Measurements from ENCODE around the gene BAG5.
A peak's percentile ranks its signal among the peaks of the same experiment; 100 is the strongest.

Gene BAG5

DNA sequence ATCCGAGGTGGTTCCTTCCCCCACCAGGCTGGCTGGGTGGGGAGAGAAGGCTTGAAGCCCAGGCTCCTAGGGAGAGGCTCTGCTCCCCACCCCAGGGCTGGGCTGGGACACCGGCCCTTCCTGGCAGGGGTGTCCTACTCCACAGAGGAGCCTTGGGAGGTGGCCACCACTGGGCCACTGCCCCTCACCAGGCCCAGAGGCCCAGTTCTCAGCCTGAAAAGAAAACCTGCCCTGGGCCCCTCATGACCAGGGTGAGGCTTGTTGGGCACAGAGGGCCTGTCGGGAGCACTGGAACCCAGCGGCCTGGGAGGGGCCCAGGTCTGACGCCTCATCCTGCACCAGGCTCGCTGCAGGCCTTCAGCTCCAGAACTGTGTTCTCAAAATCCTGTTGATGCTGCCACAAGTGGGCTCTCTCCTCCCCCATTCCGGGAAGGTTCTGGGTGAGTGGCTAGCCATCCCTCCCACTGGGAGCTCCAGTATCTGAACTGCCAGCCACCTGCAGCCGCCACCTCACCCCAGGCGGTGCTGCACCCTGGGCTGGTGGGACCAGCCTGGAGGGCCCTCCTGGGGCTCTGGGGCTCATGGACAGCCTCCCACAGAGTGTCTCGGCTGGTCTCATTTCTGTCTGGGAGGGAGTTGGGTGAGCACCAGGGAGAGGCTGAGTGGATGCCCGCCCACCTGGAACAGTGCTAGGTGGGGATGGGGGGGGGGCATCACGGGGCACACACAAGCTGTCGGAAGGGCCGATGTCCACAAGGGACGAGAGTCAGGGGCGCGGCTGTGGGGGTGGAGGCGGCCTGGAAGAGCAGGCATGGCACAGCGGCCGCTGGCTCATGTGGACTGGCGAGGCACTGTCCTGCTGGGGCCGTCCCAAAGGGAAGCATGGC is 11.8 kb downstream of the BAG5 start:
- TF ChIP-seq TAF1 (IDR thresholded peaks at IDR 0.05; ENCODE audit: borderline replicate concordance, low read depth, low read length), result no peak
- no peak for TF ChIP-seq POLR2A (IDR thresholded peaks at IDR 0.05; ENCODE audit: low read depth, low read length)
- no peak for TF ChIP-seq POLR2AphosphoS5 (IDR thresholded peaks at IDR 0.05; ENCODE audit: low read depth, low read length)
- FAIRE-seq, result no peak
- peak; percentile 25 for DNase-seq (ENCODE audit: insufficient read length)

DNA sequence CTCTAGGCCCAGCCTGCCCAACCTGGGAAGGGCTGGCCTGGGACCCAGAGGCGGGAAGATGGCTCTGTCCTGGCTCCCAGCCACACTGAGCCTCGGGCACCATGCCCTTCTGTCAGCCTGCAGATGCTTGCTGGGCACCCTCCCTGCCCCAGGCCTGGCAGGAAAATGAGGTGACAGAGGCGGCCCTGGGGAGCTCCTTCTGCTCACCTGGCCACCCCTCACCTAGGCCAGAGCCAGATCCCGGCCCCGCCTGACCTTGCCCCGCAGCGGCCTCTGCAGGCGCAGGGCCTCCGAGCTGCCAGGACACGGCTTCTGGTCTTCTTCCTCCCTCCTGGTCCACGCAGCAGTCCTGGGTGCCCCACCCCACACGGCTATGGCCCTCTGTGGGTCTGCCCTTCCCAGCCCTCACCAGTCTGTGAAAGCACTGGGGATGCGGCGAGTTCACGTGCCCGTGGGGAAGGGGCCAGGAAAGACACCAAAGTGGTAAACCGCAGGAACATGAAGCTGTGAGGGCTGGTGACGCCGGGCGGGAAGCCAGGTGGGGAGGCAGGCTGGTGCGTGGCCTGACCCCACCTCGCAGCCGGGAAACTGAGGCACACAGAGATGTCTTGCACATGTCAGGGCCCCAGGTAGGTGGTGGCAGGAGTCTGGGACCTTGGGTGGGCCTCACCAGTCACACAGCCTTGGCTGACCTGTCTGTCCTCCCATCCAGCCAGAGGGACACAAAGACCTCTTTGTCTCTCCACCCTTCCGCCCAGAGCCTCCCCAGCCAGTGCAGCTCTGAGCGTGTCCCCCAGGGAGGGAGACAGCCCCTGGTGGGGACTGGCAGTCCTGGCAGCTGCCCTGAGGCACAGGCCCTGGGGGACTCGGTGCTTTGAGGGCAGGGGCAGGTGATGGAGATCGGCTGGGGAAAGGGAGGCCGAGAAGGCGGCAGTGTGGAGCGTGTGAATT is 12.8 kb downstream of the BAG5 start:
- no peak for TF ChIP-seq POLR2A (IDR thresholded peaks at IDR 0.05; ENCODE audit: low read depth, low read length)
- no peak for TF ChIP-seq TAF1 (IDR thresholded peaks at IDR 0.05; ENCODE audit: borderline replicate concordance, low read depth, low read length)
- no peak for TF ChIP-seq POLR2AphosphoS5 (IDR thresholded peaks at IDR 0.05; ENCODE audit: low read depth, low read length)
- DNase-seq (ENCODE audit: insufficient read length) (peak; percentile 24), FAIRE-seq (no peak)

DNA sequence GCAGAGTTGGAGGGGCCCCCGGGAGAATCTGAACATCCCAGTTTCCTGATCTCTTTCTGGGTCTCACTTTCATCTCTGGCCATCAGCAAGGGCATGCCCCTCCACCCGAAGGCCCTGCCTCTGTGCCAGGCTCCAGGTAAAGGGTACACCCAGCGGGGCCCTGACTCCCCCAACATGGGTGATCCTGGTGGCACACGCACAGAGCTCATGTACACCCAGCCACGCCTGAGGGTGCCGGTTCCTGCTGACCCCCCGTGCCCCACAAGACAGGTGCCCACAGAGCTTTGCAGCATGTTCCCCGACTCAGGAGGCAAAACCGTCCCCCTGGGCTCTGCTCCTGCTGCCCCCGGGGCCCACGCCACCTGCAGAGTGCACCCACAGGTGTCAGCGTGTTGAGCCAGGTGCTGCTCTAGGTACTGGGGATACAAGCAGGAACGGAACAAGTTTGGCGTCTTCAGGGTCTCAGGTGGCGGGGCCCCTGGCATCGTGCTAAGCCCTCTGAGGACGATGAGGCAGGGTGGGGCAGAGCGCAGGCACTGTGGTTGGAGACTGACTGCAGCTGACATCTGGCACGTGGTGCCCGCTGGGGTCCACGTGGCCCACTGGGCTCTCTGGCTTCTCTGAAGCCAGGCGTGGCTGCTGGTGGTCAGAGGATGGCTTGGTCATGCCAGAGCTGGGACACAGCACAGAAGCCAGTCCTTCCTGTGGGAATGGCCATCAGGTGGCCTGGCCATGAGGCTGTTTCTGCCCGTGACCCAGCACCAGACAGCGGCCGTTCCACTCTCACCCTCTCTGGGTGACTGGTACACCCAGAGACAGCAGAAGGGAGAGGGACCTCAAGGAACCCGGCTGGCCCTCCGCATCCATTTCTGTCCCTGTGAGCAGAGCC is 13.8 kb downstream of the BAG5 start:
- no peak for FAIRE-seq
- no peak for TF ChIP-seq POLR2A (IDR thresholded peaks at IDR 0.05; ENCODE audit: low read depth, low read length)
- no peak for TF ChIP-seq TAF1 (IDR thresholded peaks at IDR 0.05; ENCODE audit: borderline replicate concordance, low read depth, low read length)
- TF ChIP-seq POLR2AphosphoS5 (IDR thresholded peaks at IDR 0.05; ENCODE audit: low read depth, low read length), result no peak
- no peak for DNase-seq (ENCODE audit: insufficient read length)

DNA sequence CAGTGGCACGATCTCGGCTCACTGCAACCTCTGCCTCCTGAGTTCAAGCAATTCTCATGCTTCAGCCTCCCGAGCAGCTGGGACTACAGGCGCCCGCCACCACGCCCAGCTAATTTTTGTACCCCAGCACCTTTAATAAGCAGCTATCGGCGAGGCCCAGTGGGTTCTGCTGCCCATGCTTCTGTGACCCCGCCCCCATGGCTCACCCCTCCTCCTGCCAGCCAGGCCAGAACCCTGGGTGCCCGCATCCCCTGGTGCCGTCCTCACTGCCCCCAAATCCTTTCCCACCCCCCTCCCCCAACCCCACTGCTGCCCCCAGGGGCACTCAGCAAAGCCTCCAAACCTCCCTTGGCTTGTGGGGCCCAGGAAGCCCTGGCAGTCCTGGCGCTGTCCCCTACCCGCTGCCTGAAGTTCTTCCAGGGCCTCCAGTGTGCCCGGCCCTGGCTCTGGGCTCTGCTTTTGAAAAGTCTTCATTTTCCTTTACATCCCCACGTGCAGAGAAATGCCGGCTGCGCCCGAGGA is 14.5 kb downstream of the BAG5 start:
- TF ChIP-seq POLR2AphosphoS5 (IDR thresholded peaks at IDR 0.05; ENCODE audit: low read depth, low read length) (no peak), POLR2A (IDR thresholded peaks at IDR 0.05; ENCODE audit: low read depth, low read length) (no peak), TAF1 (IDR thresholded peaks at IDR 0.05; ENCODE audit: borderline replicate concordance, low read depth, low read length) (no peak)
- DNase-seq (ENCODE audit: insufficient read length) (no peak), FAIRE-seq (no peak)

DNA sequence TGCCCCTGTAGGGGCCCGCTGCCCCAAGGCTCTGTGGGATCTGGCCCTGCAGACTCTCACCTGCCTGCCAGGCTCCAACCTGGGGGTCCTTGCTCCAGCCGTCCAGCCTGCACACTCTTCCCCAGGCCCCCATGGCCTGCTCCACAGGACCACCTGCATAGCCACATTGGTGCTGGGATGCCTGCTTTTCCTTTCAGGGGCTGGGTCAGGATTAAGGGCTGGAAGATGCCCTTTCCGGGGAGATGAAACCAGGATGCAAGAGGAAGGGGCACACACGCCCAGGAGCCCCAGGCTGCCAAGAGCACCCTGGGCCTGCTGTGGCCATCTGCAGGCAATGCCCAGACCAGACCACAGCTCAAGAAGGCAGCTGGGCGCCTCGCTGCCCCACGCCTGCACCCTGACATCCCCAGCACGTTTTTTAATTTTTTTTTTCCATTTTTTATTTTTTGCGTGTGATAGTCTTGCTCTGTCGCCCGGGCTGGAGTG is 15.0 kb downstream of the BAG5 start:
- DNase-seq (ENCODE audit: insufficient read length), result no peak
- FAIRE-seq, result no peak
- no peak for TF ChIP-seq POLR2AphosphoS5 (IDR thresholded peaks at IDR 0.05; ENCODE audit: low read depth, low read length)
- no peak for TF ChIP-seq POLR2A (IDR thresholded peaks at IDR 0.05; ENCODE audit: low read depth, low read length)
- TF ChIP-seq TAF1 (IDR thresholded peaks at IDR 0.05; ENCODE audit: borderline replicate concordance, low read depth, low read length), result no peak

DNA sequence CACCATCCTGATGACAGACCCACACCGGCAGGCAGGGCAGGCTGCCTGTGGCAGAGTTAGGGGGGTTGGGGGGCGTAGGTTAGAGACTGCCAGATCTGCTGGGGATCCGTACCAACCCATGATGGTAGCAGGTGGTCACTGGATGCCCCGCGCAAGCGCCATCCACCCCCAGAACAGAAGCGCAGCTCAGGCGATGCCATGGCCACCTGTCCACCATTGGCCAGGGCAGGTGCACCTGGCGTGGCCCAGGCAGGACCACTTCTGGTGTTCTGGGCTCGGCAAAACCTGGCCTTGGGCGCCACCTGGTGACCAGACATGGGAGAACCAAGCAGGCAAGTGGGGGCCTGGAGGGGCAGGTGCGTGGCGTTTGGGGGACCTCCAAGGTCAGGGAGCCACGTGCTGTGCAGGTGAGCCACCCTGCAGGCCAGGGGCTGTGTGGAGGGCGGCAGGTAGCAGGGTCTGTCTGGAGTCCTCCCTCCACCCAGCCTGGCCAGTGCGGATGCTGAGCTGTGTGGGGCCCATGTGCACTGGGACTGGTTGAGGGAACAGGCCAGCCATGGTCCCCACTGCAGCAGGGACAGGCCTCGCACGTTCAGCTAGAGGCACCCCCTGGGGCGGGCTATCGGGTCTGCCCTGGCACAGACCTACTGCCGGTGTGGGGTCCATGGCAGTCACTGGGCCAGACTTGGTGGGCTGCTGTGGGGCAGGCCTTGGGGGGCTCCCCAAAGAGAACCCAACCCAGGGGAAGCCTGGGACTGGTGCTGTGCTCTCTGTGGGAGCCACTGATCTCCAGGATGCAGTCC is 15.6 kb downstream of the BAG5 start:
- TF ChIP-seq POLR2AphosphoS5 (IDR thresholded peaks at IDR 0.05; ENCODE audit: low read depth, low read length) (no peak), POLR2A (IDR thresholded peaks at IDR 0.05; ENCODE audit: low read depth, low read length) (no peak), TAF1 (IDR thresholded peaks at IDR 0.05; ENCODE audit: borderline replicate concordance, low read depth, low read length) (no peak)
- FAIRE-seq (peak; percentile 58), DNase-seq (ENCODE audit: insufficient read length) (peak; percentile 98)

DNA sequence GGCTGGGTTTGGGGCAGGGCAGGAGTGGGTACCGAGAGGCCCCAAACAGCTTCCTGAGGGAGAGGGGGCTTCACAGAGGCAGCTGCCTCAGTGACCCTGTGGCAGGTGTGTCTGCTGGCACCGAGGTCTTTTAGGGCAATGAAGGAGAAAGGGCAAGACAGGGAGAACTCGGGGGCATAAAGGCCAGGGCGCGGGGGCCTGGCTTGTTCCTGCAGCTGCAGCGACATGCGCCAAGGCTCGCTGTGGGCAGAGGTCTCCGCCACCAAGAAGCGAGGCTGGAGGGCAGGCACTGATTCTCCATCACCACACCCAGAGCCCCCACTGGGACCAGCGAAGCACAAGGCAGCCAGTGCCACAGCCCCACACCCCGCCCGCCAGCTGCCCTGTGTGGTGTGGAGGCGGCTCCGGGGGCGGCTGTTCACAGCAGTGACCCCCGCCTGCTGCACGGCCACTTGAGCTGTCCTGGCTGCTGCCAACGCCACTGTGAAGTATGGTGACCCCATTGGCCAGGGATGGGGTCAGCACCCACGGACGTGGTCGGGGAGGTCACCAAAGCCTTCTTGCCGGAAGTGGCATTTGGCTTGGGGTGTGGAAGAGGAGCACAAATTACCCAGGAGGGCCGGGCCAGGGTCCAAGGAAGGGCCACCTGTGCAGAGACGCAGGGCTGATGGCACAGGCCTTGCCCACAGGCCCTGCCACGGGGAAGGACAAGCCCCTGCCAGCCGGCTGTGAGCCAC is 16.4 kb downstream of the BAG5 start:
- FAIRE-seq (no peak), DNase-seq (ENCODE audit: insufficient read length) (peak; percentile 25)
- TF ChIP-seq POLR2A (IDR thresholded peaks at IDR 0.05; ENCODE audit: low read depth, low read length), result no peak
- TF ChIP-seq POLR2AphosphoS5 (IDR thresholded peaks at IDR 0.05; ENCODE audit: low read depth, low read length), result no peak
- TF ChIP-seq TAF1 (IDR thresholded peaks at IDR 0.05; ENCODE audit: borderline replicate concordance, low read depth, low read length), result no peak

DNA sequence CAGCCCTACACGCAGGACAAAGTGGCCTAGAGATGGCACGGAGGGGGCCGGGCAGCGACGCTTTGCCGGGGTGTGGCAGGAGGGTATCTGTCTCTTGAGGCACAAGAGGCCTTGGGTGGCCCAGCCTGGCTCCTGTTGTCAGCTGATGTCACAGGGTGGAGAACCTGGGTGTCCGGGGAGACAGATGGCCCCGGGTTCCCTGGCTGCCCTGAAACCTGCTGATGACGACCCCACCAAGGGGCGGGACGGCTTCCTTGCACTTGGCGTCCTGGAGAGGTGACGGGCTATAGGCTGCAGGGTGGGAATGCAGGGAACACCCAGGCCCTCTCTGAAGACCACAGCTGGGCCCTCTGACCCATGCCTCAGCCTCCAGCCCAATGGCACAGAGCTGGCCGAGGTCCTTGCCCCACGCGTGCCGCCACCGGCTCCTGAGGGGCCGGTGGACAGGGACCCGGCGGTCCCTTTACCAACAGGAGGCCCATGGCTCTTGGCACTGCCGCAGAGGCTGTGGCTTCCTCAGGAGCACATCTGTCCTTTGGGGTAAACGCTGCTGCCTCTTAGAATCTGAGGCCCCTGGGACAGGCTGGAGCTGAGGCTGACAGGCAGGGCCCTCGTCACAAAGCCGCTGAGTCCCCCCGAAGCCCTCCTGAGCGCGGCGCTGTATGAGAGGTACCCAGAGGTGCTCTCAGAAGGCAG is 17.1 kb downstream of the BAG5 start:
- TF ChIP-seq POLR2AphosphoS5 (IDR thresholded peaks at IDR 0.05; ENCODE audit: low read depth, low read length) (no peak), POLR2A (IDR thresholded peaks at IDR 0.05; ENCODE audit: low read depth, low read length) (no peak), TAF1 (IDR thresholded peaks at IDR 0.05; ENCODE audit: borderline replicate concordance, low read depth, low read length) (no peak)
- no peak for FAIRE-seq
- DNase-seq (ENCODE audit: insufficient read length), result peak; percentile 29
